ENCODE measurements around the gene GYPB.
"Not testable (repeated sequence)": the region's sequence is repeated elsewhere in the genome, so short reads cannot be mapped to it uniquely, and the experiment has no call there.

DNA sequence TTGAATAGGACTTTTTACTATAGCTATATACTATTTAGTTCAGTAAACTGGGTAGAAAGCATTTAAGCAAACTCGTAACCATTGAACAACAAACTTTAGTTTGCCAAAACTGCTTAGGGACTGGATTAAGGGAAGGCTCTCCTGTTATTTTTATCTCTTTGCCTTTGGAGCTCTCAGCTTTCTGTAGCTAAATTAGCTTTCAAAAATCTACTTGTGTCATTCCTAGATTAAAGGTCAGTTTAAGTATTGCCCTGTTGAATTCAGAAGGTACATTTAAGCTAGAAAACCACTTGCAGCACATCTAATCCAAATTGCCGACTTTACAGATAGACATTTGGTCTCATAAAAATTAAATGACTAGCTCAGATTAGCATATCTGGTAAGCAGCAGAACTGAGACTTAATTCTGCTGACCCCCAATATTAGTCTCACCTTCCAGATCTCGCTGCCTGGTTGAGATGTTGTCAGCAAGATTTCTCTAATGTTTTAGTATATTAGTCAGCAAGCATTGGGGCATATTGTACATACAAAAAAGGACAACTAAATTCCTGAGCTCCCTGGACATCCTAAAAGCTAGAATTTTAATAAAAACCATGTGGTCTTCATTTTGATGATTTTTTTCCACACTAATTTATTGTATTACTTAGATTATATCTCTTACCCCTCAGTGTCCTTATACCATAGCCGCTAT lies 14.2 kb downstream of the GYPB start:
- TF ChIP-seq, protein P1, sequence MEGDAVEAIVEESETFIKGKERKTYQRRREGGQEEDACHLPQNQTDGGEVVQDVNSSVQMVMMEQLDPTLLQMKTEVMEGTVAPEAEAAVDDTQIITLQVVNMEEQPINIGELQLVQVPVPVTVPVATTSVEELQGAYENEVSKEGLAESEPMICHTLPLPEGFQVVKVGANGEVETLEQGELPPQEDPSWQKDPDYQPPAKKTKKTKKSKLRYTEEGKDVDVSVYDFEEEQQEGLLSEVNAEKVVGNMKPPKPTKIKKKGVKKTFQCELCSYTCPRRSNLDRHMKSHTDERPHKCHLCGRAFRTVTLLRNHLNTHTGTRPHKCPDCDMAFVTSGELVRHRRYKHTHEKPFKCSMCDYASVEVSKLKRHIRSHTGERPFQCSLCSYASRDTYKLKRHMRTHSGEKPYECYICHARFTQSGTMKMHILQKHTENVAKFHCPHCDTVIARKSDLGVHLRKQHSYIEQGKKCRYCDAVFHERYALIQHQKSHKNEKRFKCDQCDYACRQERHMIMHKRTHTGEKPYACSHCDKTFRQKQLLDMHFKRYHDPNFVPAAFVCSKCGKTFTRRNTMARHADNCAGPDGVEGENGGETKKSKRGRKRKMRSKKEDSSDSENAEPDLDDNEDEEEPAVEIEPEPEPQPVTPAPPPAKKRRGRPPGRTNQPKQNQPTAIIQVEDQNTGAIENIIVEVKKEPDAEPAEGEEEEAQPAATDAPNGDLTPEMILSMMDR (IDR thresholded peaks at IDR 0.05; ENCODE audit: low read length) = not testable (repeated sequence)
- not testable (repeated sequence) for TF ChIP-seq EZH2 (IDR thresholded peaks at IDR 0.05; ENCODE audit: borderline replicate concordance, low read length)
